Measurements from ENCODE around the gene C5orf52.
"Not testable (repeated sequence)": the region's sequence is repeated elsewhere in the genome, so short reads cannot be mapped to it uniquely, and the experiment has no call there.

C5orf52 gene

DNA sequence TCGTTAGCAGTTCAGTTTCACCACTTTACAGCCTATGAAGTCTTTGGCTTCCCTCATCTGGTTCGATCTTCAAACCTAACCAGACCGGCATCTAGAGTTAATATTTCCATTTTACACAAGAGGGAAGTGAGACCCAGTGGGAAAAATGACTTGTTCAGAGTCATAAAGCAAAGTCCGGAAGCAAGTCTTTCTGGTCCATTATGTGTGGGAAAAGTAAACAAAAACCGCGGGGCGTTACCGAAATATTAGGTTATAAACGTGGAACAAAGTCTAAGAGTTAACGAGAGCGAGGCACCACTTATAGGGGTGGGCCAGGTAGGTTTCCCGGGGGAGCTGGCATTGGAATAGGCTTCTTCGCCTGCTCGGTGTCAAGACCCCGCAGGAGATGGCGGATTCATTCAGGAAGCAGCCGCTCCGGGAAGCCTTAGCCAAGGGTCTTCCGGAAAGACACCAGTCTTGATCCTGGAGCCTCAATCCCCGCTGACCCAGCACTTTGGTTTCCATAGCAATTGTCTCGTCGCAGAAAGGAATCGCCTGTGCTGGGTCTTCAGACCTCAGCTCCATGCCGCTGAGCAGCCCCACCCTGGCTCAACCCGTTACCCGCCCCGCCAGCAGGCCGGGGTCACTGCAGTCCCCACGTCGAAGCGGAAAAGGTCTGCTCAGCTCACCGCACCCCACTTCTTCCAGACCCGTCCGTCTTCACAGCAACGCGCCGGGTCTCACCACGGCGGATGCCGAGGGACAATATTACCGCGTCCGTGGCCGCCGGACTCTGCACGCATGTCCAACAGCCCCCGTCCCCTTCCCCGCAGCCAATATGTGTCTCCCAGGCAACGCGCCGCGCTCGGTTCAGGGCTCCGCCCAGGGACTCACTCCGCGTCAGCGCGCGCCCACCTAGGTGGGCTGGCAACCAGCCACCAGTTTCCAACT lies at the start of gene C5orf52:
Gene C5orf52, plus strand, starts transcription at position 872 of the 930 bp plus-strand sequence. CDS start 82 bp downstream, outside the sequence.
- peak; percentile 4 for DNase-seq

DNA sequence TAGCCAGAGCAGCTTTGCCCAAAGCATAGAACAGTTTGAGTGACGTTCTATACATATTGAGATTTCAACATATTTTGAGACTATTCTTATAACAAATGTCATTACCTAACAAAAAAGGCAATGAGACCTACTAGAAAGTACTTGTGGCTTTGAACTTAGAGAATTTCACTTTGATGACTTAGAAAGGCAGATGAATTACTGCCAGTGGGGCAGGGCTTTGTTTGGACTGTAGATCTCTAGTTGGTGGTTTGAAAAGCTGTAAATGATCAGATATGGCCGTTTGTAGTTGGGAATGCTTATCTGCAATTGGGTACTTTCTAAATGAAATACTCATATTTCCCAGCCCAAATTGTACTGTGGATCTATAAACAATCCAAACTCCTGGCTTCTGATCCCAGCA lies 47.2 kb upstream of the C5orf52 start:
- no peak for DNase-seq

DNA sequence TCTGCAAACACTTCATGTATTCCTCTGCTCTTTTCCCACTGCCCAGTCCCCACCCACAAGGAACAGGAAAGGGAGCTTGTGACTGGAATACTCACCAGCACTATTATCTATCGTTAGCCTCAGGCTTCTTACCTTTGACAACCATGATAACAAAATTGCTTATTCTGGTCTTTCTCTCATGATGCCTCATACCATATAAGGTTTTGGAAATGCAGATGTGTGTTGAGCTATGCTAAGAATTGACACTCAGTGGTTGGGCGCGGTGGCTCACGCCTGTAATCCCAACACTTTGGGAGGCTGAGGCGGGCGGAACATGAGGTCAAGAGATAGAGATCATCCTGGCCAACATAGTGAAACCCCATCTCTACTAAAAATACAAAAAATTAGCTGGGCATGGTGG lies 44.5 kb upstream of the C5orf52 start:
- DNase-seq: no peak

DNA sequence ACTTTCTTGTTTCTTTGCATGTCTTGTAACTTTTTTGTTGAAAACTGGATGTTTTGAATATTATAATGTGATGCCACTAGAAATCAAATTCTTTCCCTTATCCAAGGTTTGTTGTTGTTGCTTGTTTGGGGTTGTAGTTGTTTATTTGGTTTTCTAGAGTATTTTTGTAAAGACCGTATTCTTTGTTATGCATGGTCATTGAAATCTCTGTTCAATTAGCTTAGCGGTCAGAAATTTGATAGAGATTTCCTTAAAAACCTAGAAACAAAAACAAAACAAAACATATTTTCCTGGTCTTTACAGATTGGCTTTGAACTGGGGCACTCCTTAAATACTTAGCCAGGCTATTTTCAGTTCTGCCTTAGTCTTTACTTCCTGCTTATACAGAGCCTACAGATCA lies 41.0 kb upstream of the C5orf52 start:
- DNase-seq: no peak

DNA sequence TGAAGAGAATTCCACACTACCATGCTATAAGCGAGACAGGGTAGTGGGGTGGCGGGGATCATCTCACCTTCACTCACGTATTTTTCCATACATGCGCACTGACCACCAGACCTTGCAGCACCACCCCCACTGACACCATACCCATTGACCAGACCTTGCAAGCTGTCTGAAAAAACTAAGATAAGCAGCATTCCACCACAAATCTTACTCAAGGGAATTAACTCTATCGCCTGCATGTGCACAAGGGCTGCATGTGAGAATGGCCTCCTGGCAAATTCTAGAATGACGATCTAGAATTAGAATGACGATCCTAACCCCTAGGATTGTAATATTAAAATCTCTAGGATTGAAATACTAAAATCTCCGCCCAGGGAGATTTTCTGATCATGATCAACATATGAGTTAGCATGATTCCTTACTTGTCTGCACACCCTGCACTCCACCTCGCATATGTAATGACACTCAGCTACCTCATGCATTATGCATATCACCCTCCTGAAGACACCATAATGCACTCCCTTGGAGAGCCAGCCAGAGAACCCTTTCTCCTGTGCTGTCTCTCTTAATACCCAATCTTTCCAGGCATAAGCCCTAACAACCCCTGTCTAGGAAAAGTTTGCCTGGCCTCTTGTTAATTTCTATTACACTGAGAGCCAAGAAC lies 30.8 kb upstream of the C5orf52 start:
- DNase-seq: no peak

DNA sequence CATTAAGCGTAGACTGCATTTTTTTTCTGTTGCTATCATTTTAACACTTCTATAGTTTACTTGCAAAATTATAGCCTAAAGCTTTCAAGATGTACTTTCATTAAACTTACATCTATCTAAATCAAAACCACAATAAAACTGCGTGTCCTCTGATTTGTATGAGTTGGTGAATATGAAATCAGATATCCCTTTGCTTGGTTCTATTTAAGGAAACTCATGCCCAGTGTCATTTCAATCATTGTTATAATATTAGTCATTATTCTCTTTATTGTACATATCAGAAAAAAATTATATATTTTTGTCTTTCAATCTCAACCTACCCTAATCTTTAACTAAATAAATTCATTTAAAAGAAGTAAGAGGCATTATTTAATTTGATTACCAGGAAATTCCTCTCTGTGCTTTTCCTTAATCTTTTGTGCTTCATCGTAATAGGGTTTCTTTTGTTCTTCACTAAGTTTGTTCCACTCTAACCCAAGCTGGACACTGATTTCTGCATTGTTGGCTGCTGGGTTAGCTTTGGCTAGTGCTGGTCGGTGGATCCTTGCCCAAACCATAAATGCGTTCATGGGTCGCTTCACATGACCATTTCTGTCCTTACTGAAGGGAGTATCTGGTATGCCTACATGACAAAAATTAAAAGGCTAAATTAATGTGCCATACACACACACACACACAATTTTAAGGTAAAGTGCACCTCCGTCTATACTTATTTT lies 22.9 kb upstream of the C5orf52 start:
- no peak for DNase-seq

DNA sequence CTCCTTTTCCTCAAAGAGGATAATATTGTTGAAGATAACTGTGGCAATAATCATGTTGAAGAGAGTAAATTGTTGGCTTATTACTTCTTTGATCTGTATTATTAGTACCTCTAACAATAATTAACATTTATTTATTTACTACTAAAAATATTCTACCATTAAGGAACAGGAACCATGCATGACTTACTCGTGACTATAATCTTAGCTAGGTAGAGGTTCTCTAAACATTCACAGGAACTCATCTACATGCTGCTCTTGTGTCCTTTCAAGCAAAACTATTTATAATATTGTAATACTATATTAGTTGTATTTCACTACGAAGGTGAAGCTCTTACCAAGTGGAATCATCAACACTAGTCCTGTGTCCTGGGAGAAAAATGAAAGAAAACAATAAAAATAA lies 22.2 kb upstream of the C5orf52 start:
- no peak for DNase-seq

DNA sequence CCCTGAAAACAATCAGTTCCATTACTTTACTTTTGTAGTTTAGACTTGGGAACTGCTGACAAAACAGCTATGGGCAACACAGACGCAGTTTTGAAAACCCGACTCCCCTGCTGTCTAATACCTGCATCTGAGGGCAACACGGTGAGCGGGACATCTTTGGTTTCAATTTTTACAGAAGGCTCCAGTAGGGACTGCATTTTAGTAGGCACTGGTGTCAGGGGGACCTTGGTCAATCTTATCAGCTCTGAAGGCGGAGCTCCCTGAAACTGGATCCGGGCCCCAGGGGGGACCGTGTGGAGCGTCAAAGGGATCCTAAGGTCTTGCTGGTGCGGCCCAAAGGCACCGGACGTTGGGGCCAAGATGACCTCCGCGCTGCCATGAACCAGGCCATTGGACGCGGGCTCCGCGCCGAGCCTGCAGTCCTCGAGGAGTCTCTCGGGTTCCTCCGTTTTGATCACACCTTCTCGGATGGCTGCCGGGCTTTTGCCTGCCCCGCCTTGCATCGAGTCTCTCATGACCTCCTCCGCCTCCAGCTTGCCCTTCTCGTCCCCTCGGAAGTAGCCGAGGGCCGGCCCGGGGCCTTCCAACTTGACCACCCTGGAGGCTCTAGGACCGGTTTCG lies 20.2 kb upstream of the C5orf52 start:
- DNase-seq: no peak

DNA sequence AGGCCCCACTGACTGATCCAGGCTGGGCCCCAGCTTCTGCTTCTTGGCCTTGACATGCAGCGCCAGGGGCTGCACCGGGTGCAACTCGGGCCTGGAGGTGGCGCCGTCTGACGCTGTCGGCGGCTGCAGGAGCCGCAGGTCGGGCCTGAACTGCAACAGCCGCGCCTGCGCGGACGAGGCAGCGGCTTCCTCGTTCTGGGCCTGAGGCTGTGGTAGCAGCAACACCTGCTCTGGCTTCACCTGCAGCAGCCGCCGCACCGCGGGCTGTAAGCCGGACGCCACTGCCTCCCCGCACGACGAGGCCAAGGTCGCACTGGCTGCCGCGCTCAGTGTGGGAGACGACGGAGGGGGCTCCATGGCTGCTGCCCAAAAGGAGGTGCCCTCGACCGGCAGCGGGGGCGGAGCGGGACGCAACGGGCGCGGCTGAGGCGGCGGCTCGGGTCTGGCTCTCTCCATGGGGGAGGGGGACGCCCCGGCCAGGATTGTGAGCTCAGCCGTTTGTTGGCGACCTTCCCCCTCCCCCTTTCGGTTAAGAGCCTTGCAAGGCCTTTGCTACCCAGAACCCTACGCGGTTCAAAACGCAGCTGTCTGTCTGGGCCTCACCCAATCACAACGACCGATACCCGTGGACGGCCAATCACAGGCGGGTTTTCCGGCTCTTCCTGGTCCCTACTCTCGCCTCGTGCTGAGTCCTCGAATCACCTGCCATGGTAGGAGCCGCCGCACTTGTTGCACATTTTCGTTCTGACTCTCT lies 19.5 kb upstream of the C5orf52 start:
- peak; percentile 77 for DNase-seq

DNA sequence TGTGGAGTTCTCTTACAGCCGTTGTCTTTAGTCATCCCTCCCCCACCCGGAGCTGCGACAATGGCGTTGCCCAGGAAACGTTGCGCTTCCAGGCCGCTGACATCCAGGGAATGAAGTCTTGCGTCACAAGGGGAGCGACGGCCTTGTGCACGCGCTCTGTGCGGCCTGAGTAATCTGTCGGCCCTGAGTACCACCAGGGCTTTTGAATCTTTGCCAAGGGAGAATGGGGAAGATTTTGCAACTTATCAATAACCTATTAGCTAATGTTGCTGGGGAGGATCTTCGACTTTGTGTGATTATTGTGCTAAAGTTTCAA lies 19.0 kb upstream of the C5orf52 start, which contains the start of gene SOX30:
Gene SOX30, minus strand, starts transcription at position 62 of the 316 bp plus-strand sequence. CDS start 360 bp downstream, outside the sequence.
- no peak for DNase-seq

DNA sequence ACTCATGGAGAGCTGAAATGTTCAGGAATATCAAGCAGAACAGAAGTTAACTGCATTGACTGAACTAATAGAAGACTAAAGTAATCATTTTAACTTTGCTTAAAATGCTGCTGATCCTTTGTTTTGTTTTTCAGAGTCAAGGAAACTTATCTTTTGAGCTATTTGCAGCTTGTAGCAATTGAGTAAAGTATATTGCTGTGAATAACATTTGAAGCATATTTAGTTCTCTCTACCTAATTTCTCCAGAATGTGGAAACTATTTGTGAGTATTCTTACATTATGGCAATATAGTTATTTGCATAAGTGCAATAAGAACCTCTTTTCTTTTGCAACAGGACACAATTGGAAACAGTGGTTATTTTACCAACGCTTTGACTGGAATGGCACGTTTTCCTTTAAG lies 13.8 kb upstream of the C5orf52 start:
- no peak for DNase-seq

DNA sequence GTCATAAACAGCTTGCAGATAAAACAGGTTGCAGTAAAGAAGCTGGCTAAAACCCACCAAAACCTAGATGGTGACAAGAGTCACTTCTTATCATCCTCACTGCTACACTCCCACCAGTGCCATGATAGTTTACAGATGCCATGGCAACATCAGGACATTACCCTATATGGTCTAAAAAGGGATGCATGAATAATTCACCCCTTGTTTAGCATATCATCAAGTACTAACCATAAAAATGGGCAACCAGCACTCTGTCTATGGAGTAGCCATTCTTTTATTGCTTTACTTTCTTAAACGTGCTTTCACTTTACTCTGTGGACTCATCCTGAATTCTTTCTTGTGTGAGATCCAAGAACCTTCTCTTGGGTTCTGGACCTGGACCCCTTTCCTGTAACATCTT lies 12.4 kb upstream of the C5orf52 start:
- DNase-seq: no peak

DNA sequence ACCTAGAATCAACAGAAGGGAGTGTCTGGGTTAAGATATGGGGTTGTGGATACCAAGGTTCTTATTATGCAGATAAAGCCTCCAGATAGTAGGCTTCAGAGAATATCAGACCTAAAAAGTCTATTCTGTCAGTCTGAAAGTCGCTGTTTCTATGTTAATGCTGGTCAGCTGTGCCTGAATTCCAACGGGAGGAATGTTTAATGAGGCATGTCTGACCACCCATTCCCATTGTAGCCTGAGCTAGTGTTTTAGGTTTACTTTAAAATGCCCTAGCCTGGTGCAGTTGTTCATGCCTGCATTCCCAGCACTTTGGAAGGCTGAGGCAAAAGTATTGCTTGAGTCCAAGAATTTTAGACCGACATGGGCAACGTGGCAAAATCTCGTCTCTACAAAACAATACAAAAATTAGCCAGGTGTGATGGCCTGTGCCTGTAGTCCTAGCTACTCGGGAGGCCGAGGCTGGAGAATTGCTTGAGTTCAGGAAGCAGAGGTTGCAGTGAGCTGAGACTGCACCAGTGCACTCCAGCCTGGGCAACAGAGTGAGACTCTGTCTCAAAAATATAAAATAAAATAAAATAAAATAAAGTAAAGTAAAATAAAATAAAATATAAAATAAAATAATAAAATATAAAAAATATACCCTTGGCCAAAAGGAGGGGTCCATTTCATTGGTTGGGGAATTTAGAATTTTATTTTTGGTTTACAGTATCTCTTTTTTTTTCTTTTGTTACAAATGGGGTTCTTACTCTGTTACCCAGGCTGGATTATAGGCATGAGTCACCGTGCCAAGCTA lies 11.3 kb upstream of the C5orf52 start:
- no peak for DNase-seq

DNA sequence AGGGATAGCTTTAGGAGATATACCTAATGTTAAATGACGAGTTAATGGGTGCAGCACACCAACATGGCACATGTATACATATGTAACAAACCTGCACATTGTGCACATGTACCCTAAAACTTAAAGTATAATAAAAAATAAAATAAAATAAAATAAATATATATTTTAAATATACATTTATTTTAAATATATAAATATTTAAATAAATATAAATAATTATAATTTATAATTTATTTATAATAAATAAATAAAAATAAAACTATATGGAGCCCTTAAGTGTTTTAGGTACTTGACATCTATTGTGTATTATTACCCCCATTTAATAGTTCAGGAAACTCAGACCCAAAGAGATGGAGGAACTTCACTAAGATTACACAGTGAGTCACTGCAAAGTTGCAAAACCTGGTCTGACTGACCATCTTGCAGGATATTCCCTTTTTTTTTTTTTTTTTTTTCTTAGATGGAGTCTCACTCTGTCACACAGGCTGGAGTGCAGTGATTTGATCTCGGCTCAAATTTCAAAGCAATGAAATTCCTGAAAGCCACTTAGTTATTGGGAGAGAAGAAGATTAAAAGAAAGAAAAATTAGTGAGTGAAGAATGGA lies 5.8 kb upstream of the C5orf52 start:
- no peak for DNase-seq

DNA sequence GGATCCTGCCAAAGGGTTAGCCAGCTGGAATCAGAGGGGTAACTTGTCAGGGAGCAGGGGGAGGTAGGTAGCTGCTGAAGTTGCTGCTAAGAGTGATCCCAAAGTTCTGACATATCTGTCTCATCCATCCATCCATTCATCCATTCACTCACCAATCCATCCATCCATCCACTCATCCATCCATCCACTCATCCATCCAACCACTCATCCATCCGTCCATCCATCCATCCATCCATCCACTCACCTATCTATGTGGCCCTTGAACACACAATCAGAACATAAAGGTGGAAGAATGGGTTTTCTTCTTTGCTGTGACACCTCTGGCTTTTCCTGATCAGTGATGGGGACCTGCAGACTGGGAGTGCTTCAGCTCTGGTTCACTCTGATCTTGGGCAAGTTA lies 3.0 kb upstream of the C5orf52 start:
- DNase-seq: no peak

DNA sequence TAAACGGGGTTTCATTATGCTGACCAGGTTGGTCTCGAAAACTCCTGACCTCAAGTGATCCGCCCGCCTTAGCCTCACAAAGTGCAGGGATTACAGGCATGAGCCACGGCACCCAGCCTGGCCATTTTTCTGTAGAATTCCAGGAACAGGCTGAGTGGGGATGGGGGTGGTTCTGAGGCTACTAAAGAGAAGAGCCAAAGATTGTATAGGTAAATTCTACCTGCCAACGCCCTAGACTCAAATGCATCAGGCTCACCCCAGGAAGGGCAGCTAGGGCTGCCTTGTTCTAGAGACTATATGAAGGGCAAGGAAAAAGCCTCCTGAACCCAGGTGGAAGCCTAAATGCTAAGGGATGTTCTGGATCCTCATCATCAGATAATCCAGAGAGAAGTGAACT lies 1.6 kb upstream of the C5orf52 start:
- DNase-seq: no peak

DNA sequence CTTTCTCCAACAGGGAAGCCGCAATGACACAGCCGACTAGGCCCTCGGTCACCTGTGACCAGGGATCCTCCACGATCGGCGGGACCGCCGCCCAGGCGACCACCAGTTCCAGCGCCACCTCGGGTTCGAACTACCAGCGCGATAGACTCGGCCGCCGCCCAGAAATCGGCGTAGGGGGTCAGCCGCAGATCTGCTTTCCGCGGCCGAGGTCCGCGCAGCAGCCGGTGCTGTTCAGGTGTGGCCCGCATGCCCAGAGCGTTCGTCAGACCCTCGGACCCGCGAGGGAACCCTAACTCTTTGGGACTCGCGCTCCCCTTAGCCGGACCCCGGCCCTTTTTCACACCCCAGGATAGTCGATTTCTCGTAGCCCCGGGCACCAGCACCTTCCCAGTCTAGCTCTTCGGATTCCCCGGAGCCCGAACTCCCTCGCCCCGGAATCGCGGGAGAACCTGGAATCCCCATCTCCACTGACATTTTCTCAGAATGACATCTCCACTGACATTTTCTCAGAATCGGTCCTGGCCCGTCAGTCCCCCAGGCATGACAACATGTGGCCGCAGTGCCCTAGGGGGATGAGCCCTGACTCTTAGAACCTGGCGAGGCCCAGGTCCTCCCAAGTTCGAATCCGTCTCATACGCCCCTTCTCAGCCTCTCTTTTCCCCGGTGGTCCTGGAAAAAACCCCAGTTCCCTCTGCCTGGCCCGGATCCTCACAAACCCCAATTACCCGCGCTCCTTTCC lies 428 bp downstream of the C5orf52 start:
- no peak for DNase-seq

DNA sequence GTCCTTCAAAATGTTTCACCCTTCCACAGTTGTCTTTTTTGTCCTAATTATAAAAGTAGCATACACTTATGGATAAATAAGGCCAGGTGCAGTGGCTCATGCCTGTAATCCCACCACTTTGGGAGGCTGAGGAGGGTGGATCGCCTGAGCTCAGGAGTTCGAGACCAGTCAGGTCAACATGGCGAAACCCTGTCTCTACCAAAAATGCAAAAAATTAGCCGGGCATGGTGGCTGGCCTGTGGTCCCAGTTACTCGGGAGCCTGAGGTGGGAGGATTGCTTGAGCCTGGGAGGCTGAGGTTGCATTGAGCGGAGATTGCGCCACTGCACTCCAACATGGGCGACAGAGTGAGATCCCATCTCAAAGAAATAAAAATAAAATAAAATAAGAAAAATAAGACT lies 1.6 kb downstream of the C5orf52 start:
- DNase-seq: no peak

DNA sequence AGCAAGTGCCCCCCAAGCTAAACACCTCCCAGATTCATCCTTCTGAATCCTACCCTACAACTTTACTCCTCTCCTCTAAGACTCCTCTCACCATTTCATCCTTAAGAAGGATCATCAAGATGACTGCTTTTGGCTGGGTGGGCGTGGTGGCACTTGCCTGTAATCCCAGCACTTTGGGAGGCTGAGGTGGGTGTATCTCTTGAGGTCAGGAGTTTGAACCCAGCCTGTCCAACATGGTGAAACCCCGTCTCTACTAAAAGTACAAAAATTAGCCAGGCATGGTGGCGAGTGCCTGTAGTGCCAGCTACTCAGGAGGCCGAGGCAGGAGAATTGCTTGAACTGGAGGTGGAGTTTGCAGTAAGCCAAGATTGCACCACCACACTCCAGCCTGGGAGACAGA lies 3.0 kb downstream of the C5orf52 start:
- DNase-seq: not testable (repeated sequence)

DNA sequence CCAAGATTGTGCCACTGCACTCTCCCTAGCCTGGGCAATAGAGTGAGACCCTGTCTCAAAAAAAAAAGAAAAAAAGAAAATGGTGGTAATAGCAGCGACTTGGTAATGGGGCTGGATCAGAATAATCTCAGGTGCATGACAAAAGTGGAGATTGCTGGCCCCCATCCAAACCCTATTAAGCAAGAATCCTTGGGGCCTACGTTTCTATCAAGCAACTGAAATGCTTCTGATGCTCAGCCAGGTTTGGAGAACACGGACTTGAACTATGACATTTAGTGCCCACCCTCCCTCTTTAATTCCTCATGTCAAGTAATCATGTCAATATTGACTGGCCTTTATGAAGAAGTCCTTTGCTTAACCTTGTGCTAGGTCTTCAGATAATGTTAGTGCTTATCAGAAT lies 6.6 kb downstream of the C5orf52 start:
- no peak for DNase-seq
